GM12878 (cell line): ENCODE measurements around the gene COX19.

Experiments used
- ATF2 ChIP-seq: IDR thresholded peaks from 2 replicates; pipeline ENCODE4 v1.6.1; 2012; ENCODE audit warnings: low read length, inconsistent platforms
- CTCF ChIP-seq, 3 experiments: IDR thresholded peaks in 2 of 3; conservative IDR thresholded peaks in 1 of 3; 2 replicates each; pipeline ENCODE4 v1.5.1; 2011; ENCODE audit warnings: low read depth in 3 of 3, low read length in 3 of 3, mild to moderate bottlenecking in 3 of 3, control low read depth in 2 of 3, moderate library complexity in 2 of 3, inconsistent platforms in 1 of 3, mixed read lengths in 1 of 3; ENCODE audit not compliant: control insufficient read depth in 2 of 3, insufficient read depth in 1 of 3; ENCODE audit errors: extremely low read depth in 1 of 3

- TF ChIP-seq ATF2, result no peak
- no peak for TF ChIP-seq CTCF (IDR thresholded peaks at IDR 0.05 in 2 of 3, conservative IDR thresholded peaks at IDR 0.05 in 1 of 3; ENCODE audit: control insufficient read depth in 2 of 3, extremely low read depth in 1 of 3, insufficient read depth in 1 of 3, low read depth in 3 of 3, low read length in 3 of 3)
These were observed 34.5 kb downstream of the COX19 start for GRCh38 chr7:940599-941408.
